ENCODE measurements around the gene ARHGAP42. TPM values are rescaled to one million over a fixed set of nuclear protein-coding genes. Genes with fewer than 3 reads are reported as not detected.

Gene ARHGAP42
- total and polyA plus RNA-seq, 2 of the 4 experiments (the other 2 are of a cell fraction) = 2.9 to 7.3 TPM

- H3K4me1 ChIP-seq (ENCODE audit: control insufficient read depth, insufficient read depth, low read length) = peaks cover 2% of the 10 kb centered on the region; the same call in 1 of the 2 replicates
- POLR2A ChIA-PET (ENCODE audit: unreplicated experiment) = no interaction called here
- no peaks in the 10 kb centered on the region for H3K27me3 ChIP-seq (ENCODE audit: control insufficient read depth, insufficient read depth, low read length)
- H3K9me1 ChIP-seq (ENCODE audit: insufficient read depth, low read length) = no peaks in the 10 kb centered on the region
- no TSS peak for BruUV-seq (replicated peaks)
- H3K4ac ChIP-seq (ENCODE audit: low read depth, low read length) = 0 out of 2 replicates have a peak overlapping the region, but pooled peaks have one; percentile 8
- peak overlapping the region in 1 of 2 experiments; percentile 66; a peak in 1 of 4 replicates for H4K8ac ChIP-seq (ENCODE audit: low read depth in 2 of 2, low read length in 2 of 2)
- H2BK20ac ChIP-seq (ENCODE audit: low read depth, low read length) = peak overlapping the region; percentile 0; the same call in 1 of the 2 replicates
- H2BK15ac ChIP-seq (ENCODE audit: low read depth, low read length) = peak overlapping the region; percentile 33; the same call in 1 of the 3 replicates
- dilution Hi-C loops (cut with HindIII; ENCODE audit: low sequenced_read_pairs, unreplicated experiment) (no loop called here), intact Hi-C loops (cut with micrococcal nuclease) (no loop called here), in situ Hi-C loops (cut with MboI; ENCODE audit: low sequenced_read_pairs) (no loop called here)
- H3K14ac ChIP-seq (replicated peaks; ENCODE audit: low read depth, low read length) = no peak overlapping the region
- no peak overlapping the region for H3K23ac ChIP-seq (ENCODE audit: low read depth, low read length)
- WGBS, 2 experiments (ENCODE audit: extremely low coverage in 2 of 2, insufficient read length in 1 of 2) = no CpG with 5 or more reads among the region's 8 CpGs
- no peak overlapping the region for H3K56ac ChIP-seq (ENCODE audit: extremely low read depth, insufficient read depth, low read length)
- peak overlapping the region; percentile 81 for H2AFZ ChIP-seq (replicated peaks; ENCODE audit: low read length, poor library complexity)
- H3K9me3 ChIP-seq (ENCODE audit: control insufficient read depth, insufficient read depth, low read length) = no peaks in the 10 kb centered on the region
- no peak overlapping the region; the same call in 1 of the 2 replicates for H2BK120ac ChIP-seq (ENCODE audit: low read depth, low read length)
- H4K91ac ChIP-seq (ENCODE audit: insufficient read depth, low read depth, low read length) = peak overlapping the region; percentile 17; the same call in 1 of the 2 replicates
- H3K9ac ChIP-seq (ENCODE audit: low read depth, low read length) = no peak overlapping the region
- H2BK5ac ChIP-seq (ENCODE audit: low read depth, low read length, poor library complexity, severe bottlenecking) = no peak overlapping the region
- no peaks in the 10 kb centered on the region for H3K79me1 ChIP-seq (ENCODE audit: low read depth in 1 of 2, low read length in 2 of 2)
- TF ChIP-seq RFX5 (IDR thresholded peaks at IDR 0.05; ENCODE audit: low read depth, low read length) = no peak
- TF ChIP-seq USF2 (IDR thresholded peaks at IDR 0.05; ENCODE audit: low read depth, low read length) = no peak
- no peak for TF ChIP-seq FOS (IDR thresholded peaks at IDR 0.05; ENCODE audit: low read depth, low read length)
- TF ChIP-seq MAZ (IDR thresholded peaks at IDR 0.05; ENCODE audit: borderline replicate concordance, low read depth, low read length) = no peak
- TF ChIP-seq MXI1 (IDR thresholded peaks at IDR 0.05; ENCODE audit: borderline replicate concordance, low read depth, low read length) = no peak
- no peak for TF ChIP-seq RAD21 (IDR thresholded peaks at IDR 0.05; ENCODE audit: low read length)
- TF ChIP-seq CTCF (conservative IDR thresholded peaks at IDR 0.05; ENCODE audit: low read depth, low read length) = no peak
- no peak for TF ChIP-seq MAFK (IDR thresholded peaks at IDR 0.05; ENCODE audit: low read depth, low read length)
- TF ChIP-seq BHLHE40 (IDR thresholded peaks at IDR 0.05; ENCODE audit: low read depth, low read length) = no peak
- TF ChIP-seq ELK1 (IDR thresholded peaks at IDR 0.05; ENCODE audit: borderline replicate concordance, low read depth, low read length) = no peak
- TF ChIP-seq CEBPB (IDR thresholded peaks at IDR 0.05; ENCODE audit: low read depth, low read length) = no peak
- TF ChIP-seq NFE2L2 (IDR thresholded peaks at IDR 0.05; ENCODE audit: low read depth, low read length) = no peak
- no peak for TF ChIP-seq CHD1 (IDR thresholded peaks at IDR 0.05; ENCODE audit: low read depth, low read length)
- TF ChIP-seq POLR2A (IDR thresholded peaks at IDR 0.05; ENCODE audit: low read depth, low read length) = no peak
- TF ChIP-seq RCOR1 (IDR thresholded peaks at IDR 0.05; ENCODE audit: insufficient replicate concordance, low read length) = no peak
- TF ChIP-seq SMC3 (IDR thresholded peaks at IDR 0.05; ENCODE audit: low read depth, low read length) = no peak
- CTCF ChIA-PET = interaction anchor here (0.9 kb wide), 1 partner anchor 174 kb away, joined by 3 read pairs; no protein-coding TSS in a partner anchor
- ATAC-seq (ENCODE audit: low read depth) (no peak), DNase-seq (peak; percentile 34)
- no peak overlapping the region for H3K4me2 ChIP-seq (ENCODE audit: low read depth, low read length)
- H3K4me3 ChIP-seq (ENCODE audit: insufficient read depth, low read depth, low read length) = no peak overlapping the region
- no peak overlapping the region for H3K18ac ChIP-seq (ENCODE audit: low read depth, low read length)
- H2AK5ac ChIP-seq (ENCODE audit: low read depth, low read length) = peak overlapping the region; percentile 36; the same call in 1 of the 2 replicates
- H4K20me1 ChIP-seq (ENCODE audit: insufficient read depth, low read length) = no peaks in the 10 kb centered on the region
- H3K27ac ChIP-seq (ENCODE audit: insufficient read depth, low read length) = no peak overlapping the region
- no peaks in the 10 kb centered on the region for H3K36me3 ChIP-seq (ENCODE audit: control insufficient read depth, insufficient read depth, low read length)
- no peak overlapping the region for H4K5ac ChIP-seq (ENCODE audit: low read depth, low read length)
- H2AK9ac ChIP-seq (replicated peaks; ENCODE audit: low read depth, low read length, poor library complexity) = no peak overlapping the region
Observed at GRCh38 chr11:100681064-100681502, 6.0 kb upstream of the ARHGAP42 start.

Data from IMR-90 (cell line).